Ureter (tissue), 1 donor: ENCODE results near the gene CASP9. TPM values are rescaled to one million over a fixed set of nuclear protein-coding genes. Genes with fewer than 3 reads are reported as not detected.
"Not testable (repeated sequence)": the region's sequence is repeated elsewhere in the genome, so short reads cannot be mapped to it uniquely, and the experiment has no call there.

ENCODE experiments used
- DNase-seq: peaks from one replicate; pipeline ENCODE4 v3.0.0-alpha.2; 2020; ENCODE audit warnings: low spot score
- total RNA-seq: library from RNA; stranded (reverse); gene quantifications from one replicate; pipeline ENCODE4 v1.2.4, GENCODE V29; 2023
- donor health status: DM: yes; HTN: yes; CAD: no.

Gene CASP9
- total RNA-seq, 1 donor from 2014 or later, result 16.8 TPM

GRCh38 chr1:15525050-15526020 lies 1.3 kb upstream of the CASP9 start:
- DNase-seq, result no peak

DNA sequence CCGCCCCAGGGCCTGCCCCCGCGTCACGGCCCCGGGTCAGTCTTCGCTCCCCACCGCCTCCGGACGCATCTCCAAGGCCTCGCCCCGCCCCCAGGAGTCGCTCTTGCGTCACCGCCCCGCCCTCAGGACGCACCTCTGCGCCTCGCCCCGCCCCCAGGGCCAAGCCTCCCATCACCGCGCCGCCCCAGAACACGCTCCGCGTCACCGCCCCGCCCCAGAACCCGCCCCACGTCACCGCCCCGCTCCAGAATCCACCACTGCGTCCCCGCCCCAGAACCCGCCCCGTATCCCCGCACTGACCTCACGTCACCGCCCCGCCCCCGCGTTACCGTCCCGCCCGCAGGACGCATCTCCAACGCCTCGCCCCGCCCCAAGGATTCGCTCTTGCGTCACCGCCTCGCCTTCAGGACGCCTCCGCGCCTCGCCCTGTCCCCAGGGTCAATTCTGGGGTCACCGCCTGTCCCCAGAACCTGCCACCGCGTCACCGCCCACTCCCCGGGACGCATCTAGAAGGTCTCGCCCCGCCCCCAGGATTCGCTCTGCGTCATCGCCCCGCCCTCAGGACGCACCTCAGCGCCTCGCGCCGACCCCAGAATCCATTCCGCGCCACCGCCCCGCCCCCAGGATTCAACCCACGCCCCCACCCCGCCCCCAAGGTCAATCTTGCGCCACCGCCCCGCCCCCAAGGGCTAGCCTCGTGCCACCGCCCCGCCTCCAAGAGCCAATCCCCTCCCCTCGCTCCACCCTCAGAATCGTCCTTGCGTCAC lies 451 bp upstream of the CASP9 start:
- peak; percentile 100 for DNase-seq

- no peak for DNase-seq
Observed at GRCh38 chr1:15523104-15524020, 653 bp downstream of the CASP9 start.

- DNase-seq, result no peak
Observed at GRCh38 chr1:15522551-15522950, 1.5 kb downstream of the CASP9 start.

GRCh38 chr1:15521206-15521906 lies 2.7 kb downstream of the CASP9 start:
- DNase-seq, result not testable (repeated sequence)

GRCh38 chr1:15519625-15520024 lies 4.4 kb downstream of the CASP9 start:
- no peak for DNase-seq

DNA sequence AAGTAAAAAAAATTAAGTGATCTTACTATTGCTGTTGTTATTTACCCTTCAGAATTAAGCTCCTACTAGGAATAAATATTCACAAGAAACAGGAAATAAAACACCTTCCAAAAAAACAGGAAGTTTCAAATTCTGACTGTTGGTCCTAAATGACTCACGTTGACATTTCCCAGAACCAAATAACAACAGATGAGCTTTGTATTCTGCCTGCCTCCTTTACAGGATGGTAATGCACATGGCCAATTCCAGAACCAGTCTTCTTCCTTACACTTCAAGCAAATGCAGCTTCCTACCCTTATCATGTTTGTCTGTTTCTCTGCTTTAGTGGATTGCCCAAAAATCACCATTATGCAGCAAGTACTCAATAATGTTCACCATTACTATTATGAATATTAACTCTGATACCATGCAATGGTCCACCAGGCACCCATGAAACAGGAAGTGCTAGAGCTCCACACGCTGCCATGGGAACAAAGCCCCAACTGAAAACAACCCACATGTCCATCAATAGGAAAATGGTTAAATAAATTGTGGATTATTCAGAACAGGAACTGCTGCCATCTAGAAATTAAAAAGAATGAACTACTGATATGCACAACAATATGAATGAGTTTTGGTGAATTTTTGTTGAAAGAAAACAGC lies 8.9 kb downstream of the CASP9 start:
- no peak for DNase-seq

GRCh38 chr1:15514557-15514956 lies 9.5 kb downstream of the CASP9 start:
- DNase-seq, result not testable (repeated sequence)

DNA sequence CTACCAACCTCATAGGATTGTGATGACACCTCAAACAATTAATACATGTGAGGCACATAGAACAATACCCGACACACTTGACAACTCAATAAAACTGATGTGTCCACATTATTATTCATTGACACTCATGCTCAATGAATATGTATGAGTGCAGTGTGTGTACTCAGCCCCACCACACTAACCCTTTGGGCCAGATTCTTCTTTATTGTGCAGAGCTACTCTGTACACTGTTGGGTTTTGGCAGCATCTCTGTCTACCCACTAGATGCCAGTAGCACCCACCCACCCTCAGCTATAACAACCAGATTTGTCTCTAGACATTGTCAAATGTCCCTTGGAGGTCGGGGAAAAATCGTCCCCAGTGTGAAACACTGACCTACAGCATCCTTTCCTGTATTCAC lies 10.1 kb downstream of the CASP9 start:
- no peak for DNase-seq

DNA sequence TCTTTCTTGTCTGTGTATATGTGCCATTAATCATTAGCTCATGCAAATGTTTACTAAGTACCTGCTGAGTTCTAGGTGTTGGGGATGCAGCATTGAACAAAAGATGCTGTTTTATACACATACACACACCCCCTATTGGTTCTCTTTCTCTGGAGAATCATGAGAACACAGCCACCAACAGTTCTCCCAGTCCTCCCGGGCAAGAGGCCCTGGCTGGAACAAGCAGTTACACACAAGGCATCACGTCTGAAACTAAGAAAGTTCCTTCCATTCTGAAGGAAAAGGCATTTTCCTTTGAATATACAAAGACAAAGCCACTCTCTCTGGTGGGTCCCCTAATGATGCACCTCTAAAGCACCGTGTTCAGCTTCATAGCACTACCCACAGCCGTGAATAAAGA lies 10.8 kb downstream of the CASP9 start:
- DNase-seq, result no peak

GRCh38 chr1:15510611-15511405 lies 13.2 kb downstream of the CASP9 start:
- no peak for DNase-seq

- no peak for DNase-seq
Observed at GRCh38 chr1:15509586-15509985, 14.4 kb downstream of the CASP9 start.

DNA sequence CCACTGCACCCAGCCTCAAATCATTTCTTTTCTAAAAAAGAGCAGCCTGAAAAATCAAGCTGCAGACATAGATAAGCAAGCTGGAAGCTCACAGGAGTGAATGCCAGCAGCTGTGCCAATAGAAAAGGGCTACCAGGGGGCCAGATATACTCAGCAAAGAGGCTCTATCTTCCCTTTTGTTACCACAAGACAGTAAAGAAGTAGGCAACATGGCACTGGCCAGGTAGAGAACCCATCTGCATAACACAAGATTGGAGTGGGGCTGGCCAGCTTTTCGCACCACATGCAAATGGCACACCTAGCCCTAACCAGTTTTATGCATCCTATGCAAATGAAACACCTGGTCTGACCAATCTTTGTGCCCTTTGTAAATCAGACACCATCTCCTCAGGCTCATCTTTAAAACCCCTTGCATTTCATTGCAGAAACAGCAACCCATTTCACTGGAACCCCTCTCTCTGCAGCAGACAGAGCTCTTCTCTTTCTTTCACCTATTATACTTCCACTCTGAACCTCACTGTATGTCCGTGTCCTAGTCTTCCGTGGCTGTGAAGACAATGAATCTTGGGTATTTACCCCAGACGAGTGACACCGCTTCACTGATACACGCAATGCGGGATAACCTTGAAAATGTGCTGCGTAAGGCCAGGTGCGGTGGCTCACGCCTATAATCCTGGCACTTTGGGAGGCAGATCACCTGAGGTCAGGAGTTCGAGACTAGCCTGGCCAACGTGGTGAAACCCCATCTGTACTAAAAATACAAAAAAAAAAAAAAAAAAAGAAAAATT lies 15.1 kb downstream of the CASP9 start:
- DNase-seq, result no peak

DNA sequence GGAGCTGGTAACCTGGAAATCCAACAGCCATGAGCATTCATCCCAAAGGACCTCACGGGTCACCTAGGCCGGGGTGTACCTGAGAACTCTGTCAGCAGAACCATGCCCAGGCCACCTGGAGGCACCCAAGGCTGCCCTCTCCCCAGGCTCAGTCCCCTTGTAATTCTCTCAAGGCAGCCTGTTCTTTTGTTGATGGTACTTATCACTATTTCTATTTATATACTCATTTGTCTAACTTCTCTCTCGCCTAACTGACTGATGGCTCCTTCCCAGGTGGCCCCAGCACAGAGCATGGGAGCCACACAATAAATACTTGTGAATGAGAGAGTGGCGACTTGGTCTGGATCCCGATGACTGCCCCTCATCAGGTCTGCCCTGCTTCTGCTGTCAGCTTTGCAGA lies 16.7 kb downstream of the CASP9 start:
- DNase-seq, result no peak

DNA sequence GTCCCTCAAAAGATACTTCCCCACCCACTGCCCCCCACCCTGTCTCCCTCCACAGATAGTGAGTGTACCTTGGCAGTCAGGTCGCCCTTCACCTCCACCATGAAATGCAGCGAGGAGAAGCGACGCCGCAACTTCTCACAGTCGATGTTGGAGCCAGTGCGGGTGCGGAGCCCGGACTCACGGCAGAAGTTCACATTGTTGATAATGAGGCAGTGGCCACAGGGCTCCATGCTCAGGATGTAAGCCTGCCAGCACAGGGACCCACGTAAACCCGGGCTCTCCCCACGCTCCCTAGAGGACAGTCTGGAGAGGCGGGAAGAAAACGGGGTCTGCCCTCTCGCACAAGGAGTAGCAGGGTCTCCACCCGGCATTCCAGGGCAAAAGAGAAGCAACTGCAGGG lies 17.2 kb downstream of the CASP9 start:
- no peak for DNase-seq

DNA sequence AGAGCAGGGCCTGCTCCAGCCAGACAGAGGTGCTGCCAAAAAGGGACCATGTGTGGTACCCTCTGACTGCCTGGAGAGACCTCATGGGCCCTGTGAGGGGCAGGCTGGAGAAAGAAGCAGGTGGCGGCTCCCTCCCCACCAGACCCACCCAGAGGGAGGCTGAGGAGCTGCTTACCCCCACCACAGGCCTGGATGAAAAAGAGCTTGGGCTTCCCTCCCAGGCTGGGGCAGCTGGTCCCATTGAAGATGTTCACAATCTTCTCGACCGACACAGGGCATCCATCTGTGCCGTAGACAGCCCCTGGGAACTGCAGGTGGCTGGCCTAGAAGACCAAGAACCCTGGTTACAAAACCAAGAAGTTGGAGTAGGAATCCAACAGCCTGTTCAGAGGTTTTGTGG lies 19.6 kb downstream of the CASP9 start:
- no peak for DNase-seq

- DNase-seq, result no peak
Observed at GRCh38 chr1:15501208-15502032, 22.6 kb downstream of the CASP9 start.
